WTC11 (cell line): ENCODE data around the gene SUCLG1. TPM values are rescaled to one million over a fixed set of nuclear protein-coding genes. Genes with fewer than 3 reads are reported as not detected.

Experiments used
- ATAC-seq: fragments of 200-7000 bp; cut with Tn5 transposase; 2 replicates; pipeline ENCODE4 v1.10.0; 2021; ENCODE audit warnings: mild to moderate bottlenecking, moderate library complexity
- CTCF ChIA-PET: fragments of 300-600 bp; sonication (Branson Sonifier 250); formaldehyde crosslinking; loops from one replicate; lab custom pipeline; 2021; ENCODE audit warnings: antibody characterized with exemption; lab: Charles Lee
- POLR2A ChIA-PET: fragments of 350-600 bp; sonication (Branson Sonifier 250); formaldehyde crosslinking; loops from one replicate; lab custom pipeline; 2021; ENCODE audit warnings: antibody characterized with exemption; lab: Charles Lee
- DNase-seq: peaks from one replicate; pipeline ENCODE4 v3.0.0; 2021; ENCODE audit warnings: low spot score
- H3K27ac Mint-ChIP-seq: 2 replicates; pipeline ENCODE4 v1.8.0; 2021; ENCODE audit warnings: mixed read lengths
- H3K27me3 Mint-ChIP-seq: 2 replicates; pipeline ENCODE4 v1.8.0; 2021; ENCODE audit warnings: low read depth, mild to moderate bottlenecking, moderate library complexity, mixed read lengths
- H3K36me3 Mint-ChIP-seq: 2 replicates; pipeline ENCODE4 v1.8.0; 2021; ENCODE audit warnings: mixed read lengths
- H3K4me1 Mint-ChIP-seq: 2 replicates; pipeline ENCODE4 v1.8.0; 2022; ENCODE audit warnings: mixed read lengths
- H3K4me3 Mint-ChIP-seq: 2 replicates; pipeline ENCODE4 v1.8.0; 2021; ENCODE audit warnings: mild to moderate bottlenecking, moderate library complexity, mixed read lengths
- H3K9me3 Mint-ChIP-seq: 2 replicates; pipeline ENCODE4 v1.8.0; 2021; ENCODE audit warnings: mixed read lengths
- AR ChIP-seq: fragments of 250-450 bp; sonication (Bioruptor Pico); IDR thresholded peaks from 2 replicates; pipeline ENCODE4 v1.9.0; 2021; ENCODE audit warnings: mild to moderate bottlenecking
- ARID4B ChIP-seq: sonication (generic); formaldehyde crosslinking; IDR thresholded peaks from 2 replicates; pipeline ENCODE4 v1.8.0; 2023; ENCODE audit warnings: missing genetic modification reagents, mild to moderate bottlenecking, borderline replicate concordance
- ATF3 ChIP-seq: sonication (generic); formaldehyde crosslinking; conservative IDR thresholded peaks from 2 replicates; pipeline ENCODE4 v1.8.1; 2022; ENCODE audit warnings: mild to moderate bottlenecking, missing genetic modification reagents
- ESRRA ChIP-seq: sonication (generic); formaldehyde crosslinking; IDR thresholded peaks from 2 replicates; pipeline ENCODE4 v1.8.1; 2022; ENCODE audit warnings: mild to moderate bottlenecking, missing genetic modification reagents, borderline replicate concordance
- FOXJ3 ChIP-seq: sonication (generic); formaldehyde crosslinking; IDR thresholded peaks from 2 replicates; pipeline ENCODE4 v1.9.0; 2021; ENCODE audit warnings: missing genetic modification reagents, mild to moderate bottlenecking, borderline replicate concordance
- GABPB1 ChIP-seq: sonication (generic); formaldehyde crosslinking; IDR thresholded peaks from 2 replicates; pipeline ENCODE4 v1.8.1; 2023; ENCODE audit warnings: mild to moderate bottlenecking, missing genetic modification reagents
- HMGXB4 ChIP-seq: sonication (generic); formaldehyde crosslinking; IDR thresholded peaks from 2 replicates; pipeline ENCODE4 v1.8.1; 2023; ENCODE audit warnings: mild to moderate bottlenecking, moderate library complexity, missing genetic modification reagents
- IRF1 ChIP-seq: sonication (generic); formaldehyde crosslinking; IDR thresholded peaks from 2 replicates; pipeline ENCODE4 v1.8.0; 2023; ENCODE audit warnings: missing genetic modification reagents
- JUN ChIP-seq: sonication (generic); formaldehyde crosslinking; IDR thresholded peaks from 2 replicates; pipeline ENCODE4 v1.8.0; 2023; ENCODE audit warnings: mild to moderate bottlenecking, missing genetic modification reagents
- KAT7 ChIP-seq: sonication (generic); formaldehyde crosslinking; IDR thresholded peaks from 2 replicates; pipeline ENCODE4 v1.8.1; 2023; ENCODE audit warnings: missing genetic modification reagents, mild to moderate bottlenecking, borderline replicate concordance
- MAX ChIP-seq: sonication (generic); formaldehyde crosslinking; IDR thresholded peaks from 2 replicates; pipeline ENCODE4 v1.8.0; 2022; ENCODE audit warnings: mild to moderate bottlenecking, missing genetic modification reagents
- NFYB ChIP-seq: sonication (generic); formaldehyde crosslinking; conservative IDR thresholded peaks from 2 replicates; pipeline ENCODE4 v1.8.0; 2022; ENCODE audit warnings: low read depth, missing genetic modification reagents
- OVOL2 ChIP-seq: fragments of 250-450 bp; sonication (Bioruptor Pico); IDR thresholded peaks from 2 replicates; pipeline ENCODE4 v1.9.0; 2021; ENCODE audit warnings: mild to moderate bottlenecking, borderline replicate concordance
- RELA ChIP-seq: sonication (generic); formaldehyde crosslinking; IDR thresholded peaks from 2 replicates; pipeline ENCODE4 v1.8.1; 2022; ENCODE audit warnings: missing genetic modification reagents, mild to moderate bottlenecking, borderline replicate concordance
- TP53 ChIP-seq: sonication (generic); formaldehyde crosslinking; IDR thresholded peaks from 2 replicates; pipeline ENCODE4 v1.8.1; 2023; ENCODE audit warnings: mild to moderate bottlenecking, missing genetic modification reagents
- ZBTB21 ChIP-seq: sonication (generic); formaldehyde crosslinking; IDR thresholded peaks from 2 replicates; pipeline ENCODE4 v1.8.1; 2023; ENCODE audit warnings: mild to moderate bottlenecking, missing genetic modification reagents, borderline replicate concordance
- ZNF121 ChIP-seq: sonication (generic); formaldehyde crosslinking; IDR thresholded peaks from 2 replicates; pipeline ENCODE4 v1.8.0; 2023; ENCODE audit warnings: missing genetic modification reagents
- ZNF425 ChIP-seq: fragments of 250-450 bp; sonication (Bioruptor Pico); conservative IDR thresholded peaks from 2 replicates; pipeline ENCODE4 v1.9.0; 2021; ENCODE audit warnings: mild to moderate bottlenecking
- ZNF512 ChIP-seq: sonication (generic); formaldehyde crosslinking; IDR thresholded peaks from 2 replicates; pipeline ENCODE4 v1.8.1; 2022; ENCODE audit warnings: missing genetic modification reagents, borderline replicate concordance
- ZNF671 ChIP-seq: fragments of 250-450 bp; sonication (Bioruptor Pico); IDR thresholded peaks from 2 replicates; pipeline ENCODE4 v1.8.0; 2021; ENCODE audit warnings: mild to moderate bottlenecking
- total RNA-seq: library from RNA; stranded (reverse); gene quantifications from 3 replicates; pipeline ENCODE4 v1.2.3, GENCODE V29; 2021

SUCLG1 gene
- total RNA-seq, 1 experiment from 2014 or later, result 52.4 TPM

GRCh38 chr2:84454581-84454980 lies 4.5 kb downstream of the SUCLG1 start:
- DNase-seq, result no peak
- Mint-ChIP-seq H3K36me3 (no peaks in the 10 kb centered on the region), H3K4me1 (peaks cover 6% of the 10 kb centered on the region), H3K27ac (no peak overlapping the region), H3K4me3 (no peak overlapping the region), H3K9me3 (no peaks in the 10 kb centered on the region), H3K27me3 (no peaks in the 10 kb centered on the region)
- ChIA-PET POLR2A (no interaction called here), CTCF (no interaction called here)
- no peak for ATAC-seq
- TF ChIP-seq KAT7, result no peak
- TF ChIP-seq GABPB1 (CRISPR knock-in tag), result 0 out of 2 replicates have a peak, but pooled peaks have one; percentile 18

- Mint-ChIP-seq H3K4me1 (peaks cover under 1% of the 10 kb centered on the region), H3K9me3 (no peaks in the 10 kb centered on the region), H3K27me3 (no peaks in the 10 kb centered on the region), H3K27ac (no peak overlapping the region), H3K4me3 (no peak overlapping the region), H3K36me3 (no peaks in the 10 kb centered on the region)
- CTCF ChIA-PET, result no interaction called here
- DNase-seq, result no peak
- TF ChIP-seq NFYB (CRISPR knock-in tag) (no peak), JUN (no peak), AR (CRISPR knock-in tag) (no peak), ZNF671 (CRISPR knock-in tag) (no peak), OVOL2 (no peak), ZNF121 (CRISPR knock-in tag) (no peak), ARID4B (CRISPR knock-in tag) (no peak), RELA (no peak), ZNF425 (CRISPR knock-in tag) (no peak), FOXJ3 (CRISPR knock-in tag) (no peak), HMGXB4 (CRISPR knock-in tag) (no peak), ATF3 (CRISPR knock-in tag) (no peak), MAX (CRISPR knock-in tag) (no peak), TP53 (no peak), ZBTB21 (CRISPR knock-in tag) (no peak), ZNF512 (no peak), ESRRA (CRISPR knock-in tag) (no peak), IRF1 (no peak)
- no peak for ATAC-seq
- POLR2A ChIA-PET, result no interaction called here
Measured at GRCh38 chr2:84452624-84453023, 6.5 kb downstream of the SUCLG1 start.
